Loucy (cell line): ENCODE data around the gene NLRP6.
A peak's percentile ranks its signal among the peaks of the same experiment; 100 is the strongest.

Experiments used
- H2AFZ ChIP-seq: fragments of 200-600 bp; sonication (generic); 2 replicates; pipeline ENCODE4 v1.6.0; 2016; ENCODE audit warnings: antibody characterized with exemption, mild to moderate bottlenecking, low read length, moderate library complexity
- H3F3A ChIP-seq: fragments of 200-600 bp; 2 replicates; pipeline ENCODE4 v1.6.0; 2016; ENCODE audit warnings: antibody characterized with exemption, low read depth, mild to moderate bottlenecking
- H3K27me3 ChIP-seq: fragments of 200-600 bp; sonication (generic); 2 replicates; pipeline ENCODE4 v1.6.1; 2014; ENCODE audit warnings: low read length, mild to moderate bottlenecking; ENCODE audit not compliant: insufficient read depth, poor library complexity, severe bottlenecking
- H3K36me3 ChIP-seq: fragments of 200-600 bp; sonication (generic); 2 replicates; pipeline ENCODE4 v1.6.1; 2016; ENCODE audit warnings: low read length; ENCODE audit not compliant: insufficient read depth
- H3K4me1 ChIP-seq: fragments of 200-600 bp; sonication (generic); 2 replicates; pipeline ENCODE4 v1.5.1; 2014; ENCODE audit warnings: low read length, mild to moderate bottlenecking; ENCODE audit not compliant: insufficient read depth, poor library complexity, severe bottlenecking
- H3K4me2 ChIP-seq: fragments of 200-600 bp; sonication (generic); 2 replicates; pipeline ENCODE4 v1.6.0; 2014; ENCODE audit warnings: antibody characterized with exemption, low read length, low read depth, mild to moderate bottlenecking; ENCODE audit not compliant: poor library complexity, severe bottlenecking
- H3K4me3 ChIP-seq: fragments of 200-600 bp; sonication (generic); 2 replicates; pipeline ENCODE4 v1.5.1; 2014; ENCODE audit warnings: low read length, mild to moderate bottlenecking, mixed read lengths; ENCODE audit not compliant: poor library complexity, severe bottlenecking
- H3K79me2 ChIP-seq: fragments of 200-600 bp; sonication (generic); 2 replicates; pipeline ENCODE4 v1.6.1; 2014; ENCODE audit warnings: low read length; ENCODE audit not compliant: insufficient read depth
- H3K9ac ChIP-seq: fragments of 200-600 bp; sonication (generic); 2 replicates; pipeline ENCODE4 v1.6.0; 2014; ENCODE audit warnings: mild to moderate bottlenecking, low read depth, low read length, moderate library complexity; ENCODE audit not compliant: poor library complexity, severe bottlenecking
- H3K9me2 ChIP-seq: fragments of 200-600 bp; sonication (generic); replicated peaks from 2 replicates; pipeline ENCODE4 v1.6.1; 2016; ENCODE audit warnings: low read depth, low read length, mixed read lengths
- H3K9me3 ChIP-seq: fragments of 200-600 bp; sonication (generic); 2 replicates; pipeline ENCODE4 v1.6.1; 2014; ENCODE audit warnings: mild to moderate bottlenecking, antibody characterized with exemption, low read length, low read depth; ENCODE audit not compliant: insufficient read depth
- H4K20me1 ChIP-seq: fragments of 200-600 bp; sonication (generic); 2 replicates; pipeline ENCODE4 v1.6.0; 2014; ENCODE audit warnings: antibody characterized with exemption, low read length, mild to moderate bottlenecking; ENCODE audit not compliant: insufficient read depth, poor library complexity, severe bottlenecking
- CTCF ChIP-seq: fragments of 200-600 bp; sonication (generic); conservative IDR thresholded peaks from 2 replicates; pipeline ENCODE4 v1.5.1; 2014; ENCODE audit warnings: mild to moderate bottlenecking, antibody characterized with exemption, low read length
- EZH2phosphoT487 ChIP-seq: fragments of 200-600 bp; IDR thresholded peaks from 2 replicates; pipeline ENCODE4 v1.6.1; 2018; ENCODE audit warnings: antibody characterized with exemption, mild to moderate bottlenecking, moderate library complexity, borderline replicate concordance

Gene NLRP6

GRCh38 chr11:299081-299891, 21.1 kb downstream of the NLRP6 start, which contains the start of gene IFITM5:
Gene IFITM5 (minus strand): TSS chr11:299526. CDS start chr11:299490, 36 bp downstream.
- Histone ChIP-seq H3K79me2 (no peaks in the 10 kb centered on the region), H3K9ac (peak within 1 kb of the TSS; percentile 48), H2AFZ (no peak within 1 kb of the TSS), H4K20me1 (no peaks in the 10 kb centered on the region), H3K9me3 (no peaks in the 10 kb centered on the region), H3K4me1 (peaks cover 15% of the 10 kb centered on the region), H3K4me2 (peak within 1 kb of the TSS; percentile 49), H3K4me3 (no peak within 1 kb of the TSS), H3K27me3 (no peaks in the 10 kb centered on the region), H3F3A (no peaks in the 10 kb centered on the region), H3K9me2 (no peaks in the 10 kb centered on the region), H3K36me3 (no peaks in the 10 kb centered on the region)
- TF ChIP-seq CTCF, result no peak
- TF ChIP-seq EZH2phosphoT487, result no peak

- Histone ChIP-seq H3K9ac (no peak overlapping the region), H2AFZ (no peak overlapping the region)
Observed at GRCh38 chr11:299951-300735, 21.9 kb downstream of the NLRP6 start.

GRCh38 chr11:303363-303762, 25.2 kb downstream of the NLRP6 start:
- Histone ChIP-seq H2AFZ (no peak overlapping the region), H3K9me3 (no peaks in the 10 kb centered on the region), H3K4me1 (peaks cover 32% of the 10 kb centered on the region), H3K9me2 (no peaks in the 10 kb centered on the region), H3F3A (peaks cover 4% of the 10 kb centered on the region; the same call in 1 of the 2 replicates), H3K36me3 (no peaks in the 10 kb centered on the region), H3K27me3 (no peaks in the 10 kb centered on the region), H3K9ac (no peak overlapping the region), H3K79me2 (peaks cover 27% of the 10 kb centered on the region; the same call in 1 of the 2 replicates), H3K4me3 (no peak overlapping the region), H3K4me2 (no peak overlapping the region), H4K20me1 (no peaks in the 10 kb centered on the region)
- TF ChIP-seq EZH2phosphoT487, result no peak
- no peak for TF ChIP-seq CTCF

More at GRCh38 chr11:299951-300735, 21.9 kb downstream of the NLRP6 start:
- Histone ChIP-seq H4K20me1 (no peaks in the 10 kb centered on the region), H3K4me1 (peaks cover 17% of the 10 kb centered on the region), H3K4me3 (no peak overlapping the region), H3K4me2 (no peak overlapping the region), H3K79me2 (no peaks in the 10 kb centered on the region), H3K27me3 (no peaks in the 10 kb centered on the region), H3K36me3 (no peaks in the 10 kb centered on the region), H3F3A (no peaks in the 10 kb centered on the region), H3K9me2 (no peaks in the 10 kb centered on the region), H3K9me3 (no peaks in the 10 kb centered on the region)
- TF ChIP-seq EZH2phosphoT487 (no peak), CTCF (peak; percentile 48)
